ENCODE measurements around the gene PFAS. TPM values are rescaled to one million over a fixed set of nuclear protein-coding genes. Genes with fewer than 3 reads are reported as not detected.
A peak's percentile ranks its signal among the peaks of the same experiment; 100 is the strongest.

PFAS gene
- total and polyA plus RNA-seq, 4 donors: 17.4 to 38.1 (median 27.8) TPM

GRCh38 chr17:8220783-8221662, 28.1 kb upstream of the PFAS start:
- Histone ChIP-seq H3K27ac (ENCODE audit: low read depth, low read length) (peak overlapping the region; percentile 99), H3K4me1 (ENCODE audit: control insufficient read depth, insufficient read depth, low read length) (peaks cover 36% of the 10 kb centered on the region), H3K27me3 (ENCODE audit: control insufficient read depth, insufficient read depth, low read length) (no peaks in the 10 kb centered on the region), H3K9me3 (ENCODE audit: control insufficient read depth, insufficient read depth, low read length) (no peaks in the 10 kb centered on the region), H3K4me3 (ENCODE audit: low read depth, low read length) (peak overlapping the region; percentile 92), H3K36me3 (ENCODE audit: control insufficient read depth, insufficient read depth, low read length) (no peaks in the 10 kb centered on the region)
- peak; percentile 90 to 98 (median 96) for DNase-seq (ENCODE audit: low read depth in 4 of 6, low spot score in 6 of 6)
- 0% methylated on average over 39 of the region's 45 CpGs for WGBS (ENCODE audit: insufficient coverage)

DNA sequence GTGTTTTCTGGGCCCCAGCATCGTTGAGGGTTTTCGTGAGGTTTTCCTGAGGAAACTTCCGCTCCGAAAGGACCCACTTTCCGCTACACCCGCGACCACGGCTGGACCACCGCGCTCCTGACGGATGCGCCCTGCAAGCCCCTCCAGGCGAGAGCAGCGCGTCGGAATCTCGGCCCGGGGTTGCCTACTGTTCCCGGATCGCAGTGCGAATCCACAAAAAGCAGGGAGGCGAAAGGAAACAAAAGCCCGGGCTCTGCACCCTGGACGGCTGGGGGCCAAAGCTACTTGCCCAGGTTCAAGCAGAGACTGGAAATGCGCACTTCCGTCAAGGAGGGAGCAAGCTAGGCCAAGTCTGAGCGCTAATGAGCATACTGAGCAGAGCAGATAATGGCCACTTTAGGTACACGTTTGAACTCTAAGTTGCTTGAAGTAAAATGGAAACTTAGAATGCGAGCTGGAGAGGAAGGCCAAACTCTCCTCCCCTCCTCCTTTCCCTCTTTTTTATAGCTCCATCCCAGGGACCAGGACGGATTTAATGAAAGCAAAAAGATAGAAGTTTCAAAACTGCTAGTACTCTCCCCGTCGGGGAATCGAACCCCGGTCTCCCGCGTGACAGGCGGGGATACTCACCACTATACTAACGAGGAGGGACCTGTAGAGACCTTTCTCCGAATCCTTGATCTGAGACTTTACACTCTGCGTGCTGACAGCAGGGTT, 27.3 kb upstream of the PFAS start:
- peak; percentile 78 to 97 (median 92) for DNase-seq (ENCODE audit: low read depth in 4 of 6, low spot score in 6 of 6)
- WGBS (ENCODE audit: insufficient coverage): 0% methylated on average over 37 of the region's 40 CpGs
- H3K9me3 ChIP-seq (ENCODE audit: control insufficient read depth, insufficient read depth, low read length): no peaks in the 10 kb centered on the region
- peaks cover 40% of the 10 kb centered on the region for H3K4me1 ChIP-seq (ENCODE audit: control insufficient read depth, insufficient read depth, low read length)
- H3K27me3 ChIP-seq (ENCODE audit: control insufficient read depth, insufficient read depth, low read length): no peaks in the 10 kb centered on the region
- H3K4me3 ChIP-seq (ENCODE audit: low read depth, low read length): peak overlapping the region; percentile 92
- no peaks in the 10 kb centered on the region for H3K36me3 ChIP-seq (ENCODE audit: control insufficient read depth, insufficient read depth, low read length)
- H3K27ac ChIP-seq (ENCODE audit: low read depth, low read length): peak overlapping the region; percentile 99

DNA sequence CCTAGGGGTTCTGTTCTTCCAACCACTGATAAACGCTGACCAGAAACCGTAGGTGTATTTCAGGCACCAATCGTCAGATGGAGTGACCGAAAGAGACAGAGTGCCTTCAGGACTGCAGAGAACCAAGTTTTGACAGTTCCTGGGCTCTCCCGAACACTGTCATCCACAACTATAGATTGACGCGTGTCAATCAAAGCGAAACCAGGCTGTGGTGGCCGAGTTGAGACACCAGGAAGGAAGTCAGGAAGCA, 26.8 kb upstream of the PFAS start:
- Histone ChIP-seq H3K4me3 (ENCODE audit: low read depth, low read length) (peak overlapping the region; percentile 92), H3K27ac (ENCODE audit: low read depth, low read length) (peak overlapping the region; percentile 99), H3K27me3 (ENCODE audit: control insufficient read depth, insufficient read depth, low read length) (no peaks in the 10 kb centered on the region), H3K9me3 (ENCODE audit: control insufficient read depth, insufficient read depth, low read length) (no peaks in the 10 kb centered on the region), H3K4me1 (ENCODE audit: control insufficient read depth, insufficient read depth, low read length) (peaks cover 44% of the 10 kb centered on the region), H3K36me3 (ENCODE audit: control insufficient read depth, insufficient read depth, low read length) (peaks cover under 1% of the 10 kb centered on the region)
- WGBS (ENCODE audit: insufficient coverage): 1% methylated on average over 9 of the region's 9 CpGs
- no peak for DNase-seq (ENCODE audit: low read depth in 4 of 6, low spot score in 6 of 6)

- no peaks in the 10 kb centered on the region for H3K9me3 ChIP-seq (ENCODE audit: control insufficient read depth, insufficient read depth, low read length)
- peaks cover 49% of the 10 kb centered on the region for H3K4me1 ChIP-seq (ENCODE audit: control insufficient read depth, insufficient read depth, low read length)
- peaks cover 6% of the 10 kb centered on the region for H3K36me3 ChIP-seq (ENCODE audit: control insufficient read depth, insufficient read depth, low read length)
- no peaks in the 10 kb centered on the region for H3K27me3 ChIP-seq (ENCODE audit: control insufficient read depth, insufficient read depth, low read length)
- H3K27ac ChIP-seq (ENCODE audit: low read depth, low read length): peak overlapping the region; percentile 99
- peak overlapping the region; percentile 92 for H3K4me3 ChIP-seq (ENCODE audit: low read depth, low read length)
- 0% methylated on average over 49 of the region's 49 CpGs for WGBS (ENCODE audit: insufficient coverage)
- DNase-seq (ENCODE audit: low read depth in 4 of 6, low spot score in 6 of 6): peak; percentile 79 to 97 (median 86)
Observed at GRCh38 chr17:8222630-8223355, 26.3 kb upstream of the PFAS start.

- Histone ChIP-seq H3K9me3 (ENCODE audit: control insufficient read depth, insufficient read depth, low read length) (no peaks in the 10 kb centered on the region), H3K27me3 (ENCODE audit: control insufficient read depth, insufficient read depth, low read length) (no peaks in the 10 kb centered on the region), H3K36me3 (ENCODE audit: control insufficient read depth, insufficient read depth, low read length) (peaks cover 13% of the 10 kb centered on the region), H3K4me1 (ENCODE audit: control insufficient read depth, insufficient read depth, low read length) (peaks cover 50% of the 10 kb centered on the region), H3K27ac (ENCODE audit: low read depth, low read length) (peak overlapping the region; percentile 99), H3K4me3 (ENCODE audit: low read depth, low read length) (peak overlapping the region; percentile 92)
- DNase-seq (ENCODE audit: low read depth in 4 of 6, low spot score in 6 of 6): peak in 3 of 6 donors; percentile 14 to 71 (median 70)
- under 1% methylated on average over 23 of the region's 27 CpGs for WGBS (ENCODE audit: insufficient coverage)
Observed at GRCh38 chr17:8223356-8224126, 25.5 kb upstream of the PFAS start.

DNA sequence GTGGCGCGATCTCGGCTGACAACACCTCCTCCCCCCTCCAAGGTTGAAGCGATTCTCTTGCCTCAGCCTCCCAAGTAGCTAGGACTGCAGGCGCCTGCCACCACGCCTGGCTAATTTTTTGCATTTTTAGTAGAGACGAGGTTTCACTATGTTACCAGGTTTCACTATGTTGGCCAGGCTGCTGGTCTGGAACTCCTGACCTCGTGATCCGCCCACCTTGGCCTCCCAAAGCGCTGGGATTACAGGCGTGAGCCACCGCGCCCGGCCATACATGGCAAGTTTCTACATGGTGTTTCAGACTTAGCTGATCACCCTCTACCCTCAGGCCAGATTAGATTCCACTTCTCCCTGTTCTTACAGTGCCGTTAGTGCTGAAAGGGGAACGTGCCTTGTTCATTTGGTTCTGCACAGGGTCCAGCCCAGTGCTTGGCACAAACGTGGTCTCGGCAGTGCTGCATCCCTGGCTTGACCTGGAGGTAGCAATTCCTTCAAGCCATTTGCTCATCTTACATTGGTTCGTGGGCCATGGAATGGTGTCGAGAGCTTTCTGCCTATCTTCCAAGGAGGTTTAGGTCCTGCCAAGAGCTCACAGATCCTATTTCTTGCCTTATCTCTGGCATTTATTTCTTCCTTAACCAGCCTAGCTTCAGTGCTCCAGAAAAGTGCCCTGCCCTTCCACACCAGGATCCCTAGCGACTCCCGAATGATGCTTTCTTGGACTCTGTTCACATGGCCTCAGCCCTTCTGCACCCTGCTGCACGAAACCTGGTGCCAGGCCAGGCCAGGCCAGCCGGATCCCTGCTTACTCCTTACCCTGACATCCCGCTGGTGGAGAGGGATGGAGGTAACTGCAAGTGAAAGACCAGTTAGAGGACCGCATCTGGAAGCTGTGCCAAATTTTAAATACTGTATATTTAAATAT, 23.9 kb upstream of the PFAS start:
- Histone ChIP-seq H3K27ac (ENCODE audit: low read depth, low read length) (no peak overlapping the region), H3K9me3 (ENCODE audit: control insufficient read depth, insufficient read depth, low read length) (no peaks in the 10 kb centered on the region), H3K36me3 (ENCODE audit: control insufficient read depth, insufficient read depth, low read length) (peaks cover 27% of the 10 kb centered on the region), H3K4me1 (ENCODE audit: control insufficient read depth, insufficient read depth, low read length) (peaks cover 49% of the 10 kb centered on the region), H3K4me3 (ENCODE audit: low read depth, low read length) (no peak overlapping the region), H3K27me3 (ENCODE audit: control insufficient read depth, insufficient read depth, low read length) (no peaks in the 10 kb centered on the region)
- 95% methylated on average over 22 of the region's 26 CpGs for WGBS (ENCODE audit: insufficient coverage)
- no peak for DNase-seq (ENCODE audit: low read depth in 4 of 6, low spot score in 6 of 6)

- Histone ChIP-seq H3K9me3 (ENCODE audit: control insufficient read depth, insufficient read depth, low read length) (no peaks in the 10 kb centered on the region), H3K4me1 (ENCODE audit: control insufficient read depth, insufficient read depth, low read length) (peaks cover 47% of the 10 kb centered on the region), H3K27ac (ENCODE audit: low read depth, low read length) (peak overlapping the region; percentile 95), H3K36me3 (ENCODE audit: control insufficient read depth, insufficient read depth, low read length) (peaks cover 34% of the 10 kb centered on the region), H3K4me3 (ENCODE audit: low read depth, low read length) (peak overlapping the region; percentile 55), H3K27me3 (ENCODE audit: control insufficient read depth, insufficient read depth, low read length) (no peaks in the 10 kb centered on the region)
- 26% methylated on average over 11 of the region's 20 CpGs for WGBS (ENCODE audit: insufficient coverage)
- peak in 3 of 6 donors; percentile 23 to 86 (median 78) for DNase-seq (ENCODE audit: low read depth in 4 of 6, low spot score in 6 of 6)
Observed at GRCh38 chr17:8225813-8226535, 23.1 kb upstream of the PFAS start.

DNA sequence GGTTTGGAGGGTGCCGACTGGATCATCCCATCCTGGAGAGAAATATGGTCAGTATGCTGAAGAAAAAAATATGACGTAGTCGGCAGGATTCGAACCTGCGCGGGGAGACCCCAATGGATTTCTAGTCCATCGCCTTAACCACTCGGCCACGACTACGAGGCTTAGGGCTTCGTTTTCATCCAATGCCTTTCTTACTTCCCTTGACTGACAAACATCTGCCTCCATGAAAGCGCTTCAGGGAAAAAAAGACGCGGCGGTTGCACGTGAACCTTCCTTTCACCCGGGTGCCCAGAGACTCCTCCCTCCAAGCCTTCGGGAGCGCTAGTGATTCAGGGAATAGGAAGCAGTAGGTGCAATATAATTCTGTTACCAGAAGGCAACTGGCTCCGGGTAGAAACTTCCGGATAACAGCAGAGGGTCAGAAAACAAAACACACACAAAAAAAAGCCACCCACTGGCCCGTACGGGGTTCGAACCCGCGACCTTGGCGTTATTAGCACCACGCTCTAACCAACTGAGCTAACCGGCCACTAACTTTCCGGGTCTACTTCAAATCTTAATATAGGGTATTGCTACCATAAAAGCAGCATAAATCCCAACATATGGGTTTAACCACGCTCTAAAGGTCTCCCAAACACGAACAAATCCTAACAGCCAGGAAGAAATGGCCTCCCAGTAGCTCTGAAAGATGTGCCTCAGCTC, 22.4 kb upstream of the PFAS start:
- H3K27ac ChIP-seq (ENCODE audit: low read depth, low read length): peak overlapping the region; percentile 95
- peaks cover 44% of the 10 kb centered on the region for H3K4me1 ChIP-seq (ENCODE audit: control insufficient read depth, insufficient read depth, low read length)
- no peaks in the 10 kb centered on the region for H3K27me3 ChIP-seq (ENCODE audit: control insufficient read depth, insufficient read depth, low read length)
- peak in 4 of 6 donors; percentile 73 to 96 (median 90) for DNase-seq (ENCODE audit: low read depth in 4 of 6, low spot score in 6 of 6)
- no peaks in the 10 kb centered on the region for H3K9me3 ChIP-seq (ENCODE audit: control insufficient read depth, insufficient read depth, low read length)
- 6% methylated on average over 20 of the region's 32 CpGs for whole genome bisulfite sequencing (ENCODE audit: insufficient coverage)
- H3K4me3 ChIP-seq (ENCODE audit: low read depth, low read length): peak overlapping the region; percentile 55
- H3K36me3 ChIP-seq (ENCODE audit: control insufficient read depth, insufficient read depth, low read length): peaks cover 42% of the 10 kb centered on the region
